Hippocampal formation (tissue), 2 donors: Measurements from ENCODE around the gene FNIP2.
"Not testable (repeated sequence)": the region's sequence is repeated elsewhere in the genome, so short reads cannot be mapped to it uniquely, and the experiment has no call there.

Experiments
- DNase-seq, 2 donors: peaks; one replicate each; lab custom pipeline; 2025; lab: John Stamatoyannopoulos, UW

Gene FNIP2

GRCh38 chr4:158793021-158793420 is 24.2 kb downstream of the FNIP2 start:
- DNase-seq, result no peak

- DNase-seq, result not testable (repeated sequence)
Measured at GRCh38 chr4:158793430-158793829, 24.6 kb downstream of the FNIP2 start.

- no peak for DNase-seq
Measured at GRCh38 chr4:158796370-158797140, 27.7 kb downstream of the FNIP2 start.

GRCh38 chr4:158798062-158798461 is 29.2 kb downstream of the FNIP2 start:
- DNase-seq, result no peak

- DNase-seq, result no peak
Measured at GRCh38 chr4:158799013-158799770, 30.4 kb downstream of the FNIP2 start.

- DNase-seq, result no peak
Measured at GRCh38 chr4:158799856-158800255, 31.0 kb downstream of the FNIP2 start.

GRCh38 chr4:158801066-158801465 is 32.2 kb downstream of the FNIP2 start:
- DNase-seq, result no peak

- DNase-seq, result no peak
Measured at GRCh38 chr4:158801677-158802076, 32.9 kb downstream of the FNIP2 start.

- no peak for DNase-seq
Measured at GRCh38 chr4:158802914-158803313, 34.1 kb downstream of the FNIP2 start.

GRCh38 chr4:158805635-158806471 is 37.0 kb downstream of the FNIP2 start:
- no peak for DNase-seq

- DNase-seq, result no peak
Measured at GRCh38 chr4:158807691-158808090, 38.9 kb downstream of the FNIP2 start.

- DNase-seq, result no peak
Measured at GRCh38 chr4:158808399-158808798, 39.6 kb downstream of the FNIP2 start.

- DNase-seq, result not testable (repeated sequence)
Measured at GRCh38 chr4:158809208-158809607, 40.4 kb downstream of the FNIP2 start.

GRCh38 chr4:158809611-158810486 is 41.0 kb downstream of the FNIP2 start:
- no peak for DNase-seq

GRCh38 chr4:158810487-158811215 is 41.8 kb downstream of the FNIP2 start:
- DNase-seq, result no peak

- DNase-seq, result no peak
Measured at GRCh38 chr4:158811216-158811540, 42.4 kb downstream of the FNIP2 start.

GRCh38 chr4:158811704-158812103 is 42.9 kb downstream of the FNIP2 start:
- no peak for DNase-seq

GRCh38 chr4:158812133-158812532 is 43.3 kb downstream of the FNIP2 start:
- no peak for DNase-seq

- DNase-seq, result no peak
Measured at GRCh38 chr4:158812543-158812942, 43.7 kb downstream of the FNIP2 start.

GRCh38 chr4:158813113-158813512 is 44.3 kb downstream of the FNIP2 start:
- DNase-seq, result no peak

- DNase-seq, result no peak
Measured at GRCh38 chr4:158814207-158814606, 45.4 kb downstream of the FNIP2 start.
